H7 (cell line): ENCODE data around the gene TECR. TPM values are rescaled to one million over a fixed set of nuclear protein-coding genes. Genes with fewer than 3 reads are reported as not detected.
"Not testable (repeated sequence)": the region's sequence is repeated elsewhere in the genome, so short reads cannot be mapped to it uniquely, and the experiment has no call there.

ENCODE experiments used
- DNase-seq: peaks from one replicate; pipeline ENCODE4 v3.0.0; 2012
- H3K27me3 ChIP-seq: 2 replicates; pipeline ENCODE4 v1.6.0; 2011; ENCODE audit warnings: mild to moderate bottlenecking, low read length; ENCODE audit not compliant: control insufficient read depth, insufficient read depth
- H3K36me3 ChIP-seq: replicated peaks from 2 replicates; pipeline ENCODE4 v1.5.1; 2011; ENCODE audit warnings: low read length; ENCODE audit not compliant: control insufficient read depth, insufficient read depth
- H3K4me3 ChIP-seq: 2 replicates; pipeline ENCODE4 v1.5.1; 2011; ENCODE audit warnings: low read depth, mild to moderate bottlenecking, control low read depth, low read length, moderate library complexity; ENCODE audit not compliant: insufficient read depth
- total RNA-seq: library from RNA; depleted of rRNA; stranded (reverse); fragments of >200 nt; shearing (Covaris generic); gene quantifications from 2 replicates; pipeline ENCODE4 v1.2.3, GENCODE V29; 2014

TECR gene
- total RNA-seq, 1 experiment from 2014 or later = 99.4 TPM

- DNase-seq, H3K4me3 ChIP-seq, H3K27me3 ChIP-seq, H3K36me3 ChIP-seq: not testable (repeated sequence)
Measured at GRCh38 chr19:14541979-14542378, 12.6 kb downstream of the TECR start.

GRCh38 chr19:14542711-14543328, 13.4 kb downstream of the TECR start:
- no peaks in the 10 kb centered on the region for H3K27me3 ChIP-seq
- DNase-seq = peak; percentile 42
- H3K36me3 ChIP-seq = peaks cover 2% of the 10 kb centered on the region
- H3K4me3 ChIP-seq = no peak overlapping the region

- no peak overlapping the region for H3K4me3 ChIP-seq
- no peak for DNase-seq
- no peaks in the 10 kb centered on the region for H3K27me3 ChIP-seq
Measured at GRCh38 chr19:14544047-14544446, 14.7 kb downstream of the TECR start.

GRCh38 chr19:14544977-14545715, 15.8 kb downstream of the TECR start:
- H3K4me3 ChIP-seq = no peak overlapping the region
- H3K27me3 ChIP-seq = no peaks in the 10 kb centered on the region
- DNase-seq = peak; percentile 22
- no peaks in the 10 kb centered on the region; the same call in 1 of the 2 replicates for H3K36me3 ChIP-seq

More at GRCh38 chr19:14544047-14544446, 14.7 kb downstream of the TECR start:
- peaks cover 2% of the 10 kb centered on the region for H3K36me3 ChIP-seq

GRCh38 chr19:14545716-14546082, 16.3 kb downstream of the TECR start:
- H3K36me3 ChIP-seq = no peaks in the 10 kb centered on the region; the same call in 1 of the 2 replicates
- DNase-seq = no peak
- H3K27me3 ChIP-seq = no peaks in the 10 kb centered on the region
- H3K4me3 ChIP-seq = no peak overlapping the region

- H3K36me3 ChIP-seq = no peaks in the 10 kb centered on the region; the same call in 1 of the 2 replicates
- no peak overlapping the region for H3K4me3 ChIP-seq
- H3K27me3 ChIP-seq = no peaks in the 10 kb centered on the region
- peak; percentile 29 for DNase-seq
Measured at GRCh38 chr19:14550201-14550754, 20.9 kb downstream of the TECR start.

- peak; percentile 88 for DNase-seq
- not testable (repeated sequence) for H3K4me3 ChIP-seq, H3K27me3 ChIP-seq, H3K36me3 ChIP-seq
Measured at GRCh38 chr19:14551134-14552005, 22.0 kb downstream of the TECR start.

- H3K27me3 ChIP-seq, DNase-seq, H3K4me3 ChIP-seq, H3K36me3 ChIP-seq: not testable (repeated sequence)
Measured at GRCh38 chr19:14552006-14552360, 22.6 kb downstream of the TECR start.

GRCh38 chr19:14553042-14553938, 23.9 kb downstream of the TECR start:
- peak; percentile 41 for DNase-seq
- H3K27me3 ChIP-seq = no peaks in the 10 kb centered on the region
- H3K4me3 ChIP-seq = no peak overlapping the region
- H3K36me3 ChIP-seq = no peaks in the 10 kb centered on the region

GRCh38 chr19:14553939-14554243, 24.5 kb downstream of the TECR start:
- Histone ChIP-seq H3K27me3 (no peaks in the 10 kb centered on the region), H3K4me3 (no peak overlapping the region), H3K36me3 (no peaks in the 10 kb centered on the region; the same call in 1 of the 2 replicates)
- peak; percentile 38 for DNase-seq

GRCh38 chr19:14554382-14554812, 25.0 kb downstream of the TECR start:
- H3K27me3 ChIP-seq = no peaks in the 10 kb centered on the region
- H3K4me3 ChIP-seq = no peak overlapping the region
- peak; percentile 72 for DNase-seq
- H3K36me3 ChIP-seq = no peaks in the 10 kb centered on the region; the same call in 1 of the 2 replicates

- Histone ChIP-seq H3K4me3 (no peak overlapping the region), H3K36me3 (no peaks in the 10 kb centered on the region; the same call in 1 of the 2 replicates), H3K27me3 (no peaks in the 10 kb centered on the region)
- DNase-seq = no peak
Measured at GRCh38 chr19:14555918-14556661, 26.7 kb downstream of the TECR start.

- no peak overlapping the region for H3K4me3 ChIP-seq
- H3K27me3 ChIP-seq = no peaks in the 10 kb centered on the region
- peak; percentile 95 for DNase-seq
- H3K36me3 ChIP-seq = no peaks in the 10 kb centered on the region; the same call in 1 of the 2 replicates
Measured at GRCh38 chr19:14556662-14557188, 27.3 kb downstream of the TECR start.
